Peyer's patch (tissue), 4 donors: ENCODE measurements around the gene HRAS. TPM values are rescaled to one million over a fixed set of nuclear protein-coding genes. Genes with fewer than 3 reads are reported as not detected.

Experiments used
- DNase-seq, 3 donors: peaks; one replicate each; pipeline ENCODE4 v3.0.0-alpha.2; 2017 to 2019
- H3K27ac ChIP-seq, 4 donors: fragments of 200-600 bp; sonication (generic); one replicate each; pipeline ENCODE4 v1.5.1; 2016 to 2019
- H3K27me3 ChIP-seq, 2 donors: fragments of 200-600 bp; sonication (generic); one replicate each; pipeline ENCODE4 v1.5.1; 2019
- H3K36me3 ChIP-seq, 3 donors: fragments of 200-600 bp; sonication (generic); one replicate each; pipeline ENCODE4 v1.5.1; 2016 to 2019
- H3K4me1 ChIP-seq, 4 donors: fragments of 200-600 bp; sonication (generic); one replicate each; pipeline ENCODE4 v1.5.1; 2016 to 2019
- H3K4me3 ChIP-seq, 4 donors: fragments of 200-600 bp; sonication (generic); 1 replicate in 3 of 4; 2 replicates in 1 of 4; pipeline ENCODE4 v1.5.1; 2016 to 2019; ENCODE audit warnings: mild to moderate bottlenecking in 1 of 4
- H3K9me3 ChIP-seq, 4 donors: fragments of 200-600 bp; sonication (generic); one replicate each; pipeline ENCODE4 v1.5.1; 2016 to 2019; ENCODE audit warnings: mild to moderate bottlenecking in 1 of 4
- CTCF ChIP-seq, 6 experiments: fragments of 450-650 bp in 4 of 6; fragments of 200-600 bp in 2 of 6; sonication (generic) in 1 of 6; IDR thresholded peaks; one replicate each; pipeline ENCODE4 v1.5.1; 2017 to 2019; ENCODE audit warnings: antibody characterized with exemption in 6 of 6, mild to moderate bottlenecking in 3 of 6, moderate library complexity in 1 of 6
- POLR2A ChIP-seq, 2 donors: fragments of 450-650 bp; IDR thresholded peaks; one replicate each; pipeline ENCODE4 v1.5.1; 2017; ENCODE audit warnings: antibody characterized with exemption in 2 of 2, mild to moderate bottlenecking in 2 of 2, moderate library complexity in 2 of 2
- total RNA-seq, 4 donors: library from RNA; depleted of rRNA; stranded (reverse); fragments of >200 nt; gene quantifications; one replicate each; pipeline ENCODE4 v1.1.0, GENCODE V29; 2016

Gene HRAS
- total RNA-seq, 4 donors from 2014 or later = 27.4 to 55.3 (median 35.1) TPM

- TF ChIP-seq CTCF (IDR thresholded peaks at IDR 0.05) (no peak), POLR2A (IDR thresholded peaks at IDR 0.05) (no peak)
- DNase-seq = no peak
- peaks cover 2 to 29% (median 16%) of the 10 kb centered on the region in 4 donors for H3K4me1 ChIP-seq
- no peak overlapping the region for H3K4me3 ChIP-seq
- no peaks in the 10 kb centered on the region for H3K27me3 ChIP-seq
- peaks cover 0 to 12% (median 0%) of the 10 kb centered on the region in 3 donors for H3K36me3 ChIP-seq
- H3K27ac ChIP-seq = no peak overlapping the region
- no peaks in the 10 kb centered on the region for H3K9me3 ChIP-seq
These were observed 30.6 kb upstream of the HRAS start for GRCh38 chr11:565921-566509.

DNA sequence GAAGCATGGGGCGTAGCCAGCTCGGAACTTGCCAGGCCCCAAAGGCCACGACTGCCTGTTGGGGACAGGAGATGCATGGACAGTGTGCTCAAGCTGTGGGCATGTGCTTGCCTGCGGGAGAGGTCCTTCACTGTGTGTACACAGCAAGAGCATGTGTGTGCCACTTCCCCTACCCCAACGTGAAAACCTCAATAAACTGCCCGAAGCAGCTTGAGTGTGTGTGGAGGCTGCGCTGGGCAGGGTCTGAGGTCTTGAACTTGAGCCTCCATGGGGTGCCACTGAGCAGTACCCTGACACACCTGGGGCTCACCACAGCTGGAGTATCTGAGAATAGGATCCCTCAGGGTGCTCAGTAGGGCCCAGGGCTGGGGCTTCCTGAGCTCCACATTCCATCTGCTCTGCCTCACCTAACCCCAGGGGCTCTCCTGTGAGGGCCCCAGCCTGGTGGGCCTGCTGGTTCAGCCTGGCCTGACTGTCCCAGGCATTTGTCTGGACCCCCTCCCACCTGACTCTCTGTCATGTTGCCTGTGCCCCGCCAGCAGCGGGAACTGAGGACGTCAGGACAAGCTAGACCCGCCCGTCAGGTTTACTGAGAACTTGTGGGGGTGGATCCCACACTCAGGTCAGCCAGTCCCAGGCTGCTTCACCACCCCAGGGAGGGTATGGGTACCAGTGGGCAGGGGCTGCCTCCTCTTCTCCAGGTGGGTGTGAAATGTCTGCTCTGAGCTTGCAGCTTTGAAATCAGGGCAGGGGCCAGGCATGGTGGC is 28.6 kb upstream of the HRAS start:
- no peaks in the 10 kb centered on the region for H3K27me3 ChIP-seq
- H3K9me3 ChIP-seq = no peaks in the 10 kb centered on the region
- H3K4me3 ChIP-seq = no peak overlapping the region
- no peak overlapping the region for H3K27ac ChIP-seq
- no peak for TF ChIP-seq CTCF (IDR thresholded peaks at IDR 0.05)
- no peak for TF ChIP-seq POLR2A (IDR thresholded peaks at IDR 0.05)
- H3K36me3 ChIP-seq = peaks cover 0 to 12% (median 0%) of the 10 kb centered on the region in 3 donors
- DNase-seq = no peak
- peaks cover 0 to 36% (median 18%) of the 10 kb centered on the region in 4 donors for H3K4me1 ChIP-seq

DNA sequence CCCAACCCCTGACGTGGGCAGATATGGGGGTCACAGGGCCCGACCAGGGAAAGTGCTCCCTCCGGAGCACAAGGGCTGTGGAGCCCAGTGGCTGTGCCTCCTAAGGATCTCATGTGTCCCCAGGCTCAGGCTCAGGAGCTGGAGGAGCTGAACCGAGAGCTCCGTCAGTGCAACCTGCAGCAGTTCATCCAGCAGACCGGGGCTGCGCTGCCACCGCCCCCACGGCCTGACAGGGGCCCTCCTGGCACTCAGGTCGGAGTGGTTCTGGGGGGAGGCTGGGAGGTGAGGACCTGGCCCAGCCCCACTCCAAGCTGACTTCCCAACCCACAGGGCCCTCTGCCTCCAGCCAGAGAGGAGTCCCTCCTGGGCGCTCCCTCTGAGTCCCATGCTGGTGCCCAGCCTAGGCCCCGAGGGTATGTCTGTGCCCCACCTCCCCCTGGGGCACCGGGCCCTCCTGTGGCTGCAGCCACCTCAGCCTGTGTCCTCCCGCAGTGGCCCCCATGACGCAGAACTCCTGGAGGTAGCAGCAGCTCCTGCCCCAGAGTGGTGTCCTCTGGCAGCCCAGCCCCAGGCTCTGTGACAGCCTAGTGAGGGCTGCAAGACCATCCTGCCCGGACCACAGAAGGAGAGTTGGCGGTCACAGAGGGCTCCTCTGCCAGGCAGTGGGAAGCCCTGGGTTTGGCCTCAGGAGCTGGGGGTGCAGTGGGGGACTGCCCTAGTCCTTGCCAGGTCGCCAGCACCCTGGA is 27.9 kb upstream of the HRAS start:
- H3K36me3 ChIP-seq = peaks cover 0 to 12% (median 0%) of the 10 kb centered on the region in 3 donors
- H3K4me3 ChIP-seq = no peak overlapping the region
- no peaks in the 10 kb centered on the region for H3K9me3 ChIP-seq
- no peak for DNase-seq
- no peaks in the 10 kb centered on the region for H3K27me3 ChIP-seq
- peaks cover 0 to 35% (median 17%) of the 10 kb centered on the region in 4 donors for H3K4me1 ChIP-seq
- no peak for TF ChIP-seq CTCF (IDR thresholded peaks at IDR 0.05)
- no peak for TF ChIP-seq POLR2A (IDR thresholded peaks at IDR 0.05)
- no peak overlapping the region for H3K27ac ChIP-seq

DNA sequence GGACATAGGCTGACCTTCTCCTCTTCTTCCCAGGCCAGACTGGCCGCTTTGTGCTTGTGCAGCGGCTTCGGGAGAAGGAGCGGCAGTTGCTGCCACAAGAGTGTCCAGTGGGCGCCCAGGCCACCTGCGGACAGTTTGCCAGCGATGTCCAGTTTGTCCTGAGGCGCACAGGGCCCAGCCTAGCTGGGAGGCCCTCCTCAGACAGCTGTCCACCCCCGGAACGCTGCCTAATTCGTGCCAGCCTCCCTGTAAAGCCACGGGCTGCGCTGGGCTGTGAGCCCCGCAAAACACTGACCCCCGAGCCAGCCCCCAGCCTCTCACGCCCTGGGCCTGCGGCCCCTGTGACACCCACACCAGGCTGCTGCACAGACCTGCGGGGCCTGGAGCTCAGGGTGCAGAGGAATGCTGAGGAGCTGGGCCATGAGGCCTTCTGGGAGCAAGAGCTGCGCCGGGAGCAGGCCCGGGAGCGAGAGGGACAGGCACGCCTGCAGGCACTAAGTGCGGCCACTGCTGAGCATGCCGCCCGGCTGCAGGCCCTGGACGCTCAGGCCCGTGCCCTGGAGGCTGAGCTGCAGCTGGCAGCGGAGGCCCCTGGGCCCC is 26.8 kb upstream of the HRAS start:
- DNase-seq = no peak
- Histone ChIP-seq H3K4me1 (peaks cover 0 to 32% (median 17%) of the 10 kb centered on the region in 4 donors), H3K36me3 (peaks cover 0 to 12% (median 0%) of the 10 kb centered on the region in 3 donors), H3K27me3 (no peaks in the 10 kb centered on the region), H3K4me3 (peak overlapping the region in 3 of 4 donors; percentile 95 to 98 (median 97)), H3K9me3 (no peaks in the 10 kb centered on the region), H3K27ac (peak overlapping the region; percentile 87 to 99 (median 96))
- no peak for TF ChIP-seq CTCF (IDR thresholded peaks at IDR 0.05)
- no peak for TF ChIP-seq POLR2A (IDR thresholded peaks at IDR 0.05)
